Fibroblast of the aortic adventitia (primary cell): ENCODE data around the gene HAL. TPM values are rescaled to one million over a fixed set of nuclear protein-coding genes. Genes with fewer than 3 reads are reported as not detected.

Source experiments
- DNase-seq: peaks from one replicate; pipeline ENCODE4 v3.0.0-alpha.2; 2010; ENCODE audit warnings: low read depth
- H3K4me3 ChIP-seq: 2 replicates; pipeline ENCODE4 v1.5.1; 2011; ENCODE audit warnings: low read depth, mild to moderate bottlenecking, control low read depth, low read length, moderate library complexity
- total RNA-seq: library from RNA; depleted of rRNA; stranded (reverse); fragments of >200 nt; gene quantifications from 2 replicates; pipeline ENCODE4 v1.2.3, GENCODE V29; 2012; ENCODE audit warnings: low replicate concordance
- TF ChIP-seq, protein P1 (sequence below): IDR thresholded peaks from 2 replicates; pipeline ENCODE4 v1.5.1; 2011; ENCODE audit warnings: mild to moderate bottlenecking, low read length, control low read depth, inconsistent platforms; ENCODE audit not compliant: insufficient read depth

Gene HAL
- total RNA-seq, 1 donor: 0.09 TPM

- TF ChIP-seq, protein P1, sequence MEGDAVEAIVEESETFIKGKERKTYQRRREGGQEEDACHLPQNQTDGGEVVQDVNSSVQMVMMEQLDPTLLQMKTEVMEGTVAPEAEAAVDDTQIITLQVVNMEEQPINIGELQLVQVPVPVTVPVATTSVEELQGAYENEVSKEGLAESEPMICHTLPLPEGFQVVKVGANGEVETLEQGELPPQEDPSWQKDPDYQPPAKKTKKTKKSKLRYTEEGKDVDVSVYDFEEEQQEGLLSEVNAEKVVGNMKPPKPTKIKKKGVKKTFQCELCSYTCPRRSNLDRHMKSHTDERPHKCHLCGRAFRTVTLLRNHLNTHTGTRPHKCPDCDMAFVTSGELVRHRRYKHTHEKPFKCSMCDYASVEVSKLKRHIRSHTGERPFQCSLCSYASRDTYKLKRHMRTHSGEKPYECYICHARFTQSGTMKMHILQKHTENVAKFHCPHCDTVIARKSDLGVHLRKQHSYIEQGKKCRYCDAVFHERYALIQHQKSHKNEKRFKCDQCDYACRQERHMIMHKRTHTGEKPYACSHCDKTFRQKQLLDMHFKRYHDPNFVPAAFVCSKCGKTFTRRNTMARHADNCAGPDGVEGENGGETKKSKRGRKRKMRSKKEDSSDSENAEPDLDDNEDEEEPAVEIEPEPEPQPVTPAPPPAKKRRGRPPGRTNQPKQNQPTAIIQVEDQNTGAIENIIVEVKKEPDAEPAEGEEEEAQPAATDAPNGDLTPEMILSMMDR: no peak
- no peak overlapping the region for H3K4me3 ChIP-seq
- no peak for DNase-seq
Measured at GRCh38 chr12:95997276-95997675, 1.1 kb upstream of the HAL start.

DNA sequence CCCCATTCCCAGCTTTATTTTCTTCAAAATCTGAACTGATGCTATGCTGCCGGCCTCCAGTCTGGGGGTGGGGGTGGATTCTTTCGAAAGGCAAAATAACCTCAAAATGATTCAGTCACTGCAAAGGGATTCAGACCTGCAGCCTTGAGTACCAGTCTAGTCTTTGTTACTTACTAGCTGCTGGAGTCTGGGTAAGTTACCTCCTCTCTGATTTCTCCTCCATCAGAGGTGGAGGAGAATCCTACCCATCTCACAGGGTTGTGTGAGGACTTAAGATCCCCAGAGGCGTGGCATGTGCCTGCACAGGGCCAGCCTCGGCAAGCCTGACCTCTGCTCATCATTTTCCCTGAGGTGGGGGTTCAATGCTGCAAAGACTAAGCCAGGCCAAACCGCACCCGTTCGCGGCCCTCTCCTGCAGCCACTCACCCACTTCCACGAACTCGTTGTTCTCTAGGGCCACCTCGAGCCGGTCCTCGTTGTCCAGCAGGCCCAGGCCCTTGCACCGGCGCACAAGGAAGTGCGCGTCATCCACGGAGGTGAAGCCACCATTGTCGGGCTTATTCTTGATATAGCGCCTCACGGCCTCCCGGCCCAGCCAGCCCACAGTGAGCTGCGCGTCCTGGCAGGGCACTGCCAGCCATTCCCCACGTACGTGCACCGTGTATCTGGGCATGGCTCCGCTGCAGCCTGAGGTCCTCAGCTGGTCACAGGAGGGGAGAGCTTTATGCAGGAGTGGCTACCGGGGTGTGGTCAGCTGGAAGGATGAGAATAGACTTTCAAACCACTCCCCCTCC, 709 bp downstream of the HAL start:
- TF ChIP-seq, protein P1: no peak
- no peak for DNase-seq
- H3K4me3 ChIP-seq: no peak overlapping the region

GRCh38 chr12:95994476-95994875, 1.7 kb downstream of the HAL start:
- TF ChIP-seq, protein P1: no peak
- no peak for DNase-seq
- no peak overlapping the region for H3K4me3 ChIP-seq

DNA sequence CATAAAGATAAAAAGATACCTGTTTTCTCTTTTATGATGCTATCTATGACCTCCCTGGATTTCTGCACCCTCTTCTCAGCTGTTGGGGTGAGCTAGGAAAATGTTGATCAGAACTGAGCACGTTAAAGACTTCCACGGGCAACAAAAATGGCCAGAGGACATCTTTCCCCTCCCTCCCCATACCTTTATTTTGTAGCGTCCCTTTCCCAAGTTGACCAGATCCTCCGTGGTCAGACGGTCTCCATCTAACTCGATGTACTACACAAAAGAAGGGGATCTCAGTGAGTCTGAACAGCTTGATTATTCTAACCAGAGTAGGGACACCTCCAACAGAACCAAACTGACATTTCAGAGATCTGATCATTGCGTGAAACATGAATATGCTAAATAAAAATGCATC, 2.2 kb downstream of the HAL start:
- DNase-seq: no peak
- TF ChIP-seq, protein P1: no peak
- no peak overlapping the region for H3K4me3 ChIP-seq

GRCh38 chr12:95990136-95990535, 6.0 kb downstream of the HAL start:
- H3K4me3 ChIP-seq: no peak overlapping the region
- no peak for DNase-seq
- TF ChIP-seq, protein P1: no peak

DNA sequence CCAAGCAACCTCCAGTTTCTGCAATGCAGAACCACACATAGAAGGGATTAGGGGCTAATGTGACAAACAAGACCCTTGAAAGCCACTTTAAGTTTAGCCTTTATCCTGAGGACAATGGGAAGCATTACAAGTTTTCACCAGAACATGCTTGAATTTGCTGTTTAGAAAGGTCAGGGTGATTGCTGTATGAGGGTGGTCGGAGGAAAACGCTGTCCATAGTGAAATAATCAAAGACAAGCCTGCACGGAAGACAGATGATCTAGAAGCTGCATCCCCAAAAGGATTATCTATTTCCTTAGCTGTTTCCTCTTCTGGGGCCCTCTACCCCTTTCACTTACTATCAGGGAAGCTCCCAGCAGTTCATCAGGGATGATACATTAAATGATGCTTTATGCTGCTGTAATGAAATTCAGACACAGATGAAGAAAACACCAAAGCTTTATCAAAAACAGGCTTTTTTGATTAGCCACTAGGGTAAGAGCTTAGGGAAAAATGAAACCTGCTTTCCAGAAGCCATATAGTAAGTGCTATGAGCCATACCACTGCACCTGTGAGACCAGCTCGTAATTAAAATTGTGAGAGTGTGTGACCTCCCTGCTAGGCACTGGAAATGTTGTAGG, 6.5 kb downstream of the HAL start:
- DNase-seq: no peak
- TF ChIP-seq, protein P1: no peak
- H3K4me3 ChIP-seq: no peak overlapping the region
